ENCODE measurements around the gene RBM23. TPM values are rescaled to one million over a fixed set of nuclear protein-coding genes. Genes with fewer than 3 reads are reported as not detected.

RBM23 gene
- total RNA-seq, 1 experiment from 2014 or later = 105 TPM

DNA sequence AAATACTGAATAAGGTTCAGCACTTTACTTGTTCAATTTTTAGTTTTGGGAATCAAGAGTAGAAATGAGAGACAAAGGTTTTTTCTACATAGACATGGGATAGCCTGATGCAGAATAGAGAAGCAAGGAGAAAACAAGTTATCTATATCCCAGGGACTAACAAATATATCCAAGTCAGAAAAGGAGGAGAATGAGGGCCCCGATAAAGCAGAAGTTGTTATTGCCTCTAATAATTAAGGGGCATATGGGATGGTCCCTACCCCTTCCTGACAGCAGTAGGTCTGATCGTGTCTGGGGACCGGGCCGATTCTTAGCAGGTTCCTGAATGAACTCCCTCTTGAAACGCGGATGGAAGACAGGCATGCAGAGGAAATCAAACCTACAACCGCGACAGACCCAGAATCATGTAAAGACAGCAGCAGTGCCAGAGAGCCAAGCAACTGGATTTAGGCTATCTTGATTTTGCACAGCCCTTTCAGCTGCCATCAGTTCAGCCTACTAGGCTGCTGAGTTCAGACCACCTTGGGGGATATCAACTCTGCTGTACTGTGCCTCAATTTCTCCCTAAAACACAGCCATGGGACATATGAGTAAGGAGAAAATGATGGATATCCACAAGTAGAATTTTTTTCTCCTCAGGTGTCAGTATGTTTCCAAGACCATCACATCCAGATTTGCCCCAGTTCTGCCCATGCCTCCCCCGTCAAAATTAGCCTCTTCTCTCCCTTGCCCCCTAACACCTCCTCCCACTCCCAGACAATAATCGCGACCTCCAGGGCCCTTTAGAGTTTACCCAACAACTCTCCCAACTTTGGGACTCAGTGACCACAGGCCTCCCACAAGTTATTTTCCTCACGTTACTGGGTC lies 9.5 kb upstream of the RBM23 start:
- no peaks in the 10 kb centered on the region for H3K9me3 ChIP-seq (ENCODE audit: low read depth, low read length, poor library complexity, severe bottlenecking)
- H3K36me3 ChIP-seq (ENCODE audit: insufficient read depth, low read length, poor library complexity, severe bottlenecking) = peaks cover 37% of the 10 kb centered on the region
- no peak for DNase-seq (ENCODE audit: low spot score)
- H3K27me3 ChIP-seq (replicated peaks; ENCODE audit: insufficient read depth, low read depth, low read length, poor library complexity) = no peaks in the 10 kb centered on the region
- peak overlapping the region; percentile 87 for H3K27ac ChIP-seq (ENCODE audit: low read depth, low read length, poor library complexity, severe bottlenecking)
- intact Hi-C loops (cut with micrococcal nuclease; ENCODE audit: unreplicated experiment) = loop anchor here (5.0 kb wide), 1 partner anchor 54 kb away; the partner anchor contains the start of gene AJUBA
- TF ChIP-seq EZH2 (IDR thresholded peaks at IDR 0.05; ENCODE audit: borderline replicate concordance, low read depth, low read length, poor library complexity, severe bottlenecking) = no peak
- TF ChIP-seq, protein P1, sequence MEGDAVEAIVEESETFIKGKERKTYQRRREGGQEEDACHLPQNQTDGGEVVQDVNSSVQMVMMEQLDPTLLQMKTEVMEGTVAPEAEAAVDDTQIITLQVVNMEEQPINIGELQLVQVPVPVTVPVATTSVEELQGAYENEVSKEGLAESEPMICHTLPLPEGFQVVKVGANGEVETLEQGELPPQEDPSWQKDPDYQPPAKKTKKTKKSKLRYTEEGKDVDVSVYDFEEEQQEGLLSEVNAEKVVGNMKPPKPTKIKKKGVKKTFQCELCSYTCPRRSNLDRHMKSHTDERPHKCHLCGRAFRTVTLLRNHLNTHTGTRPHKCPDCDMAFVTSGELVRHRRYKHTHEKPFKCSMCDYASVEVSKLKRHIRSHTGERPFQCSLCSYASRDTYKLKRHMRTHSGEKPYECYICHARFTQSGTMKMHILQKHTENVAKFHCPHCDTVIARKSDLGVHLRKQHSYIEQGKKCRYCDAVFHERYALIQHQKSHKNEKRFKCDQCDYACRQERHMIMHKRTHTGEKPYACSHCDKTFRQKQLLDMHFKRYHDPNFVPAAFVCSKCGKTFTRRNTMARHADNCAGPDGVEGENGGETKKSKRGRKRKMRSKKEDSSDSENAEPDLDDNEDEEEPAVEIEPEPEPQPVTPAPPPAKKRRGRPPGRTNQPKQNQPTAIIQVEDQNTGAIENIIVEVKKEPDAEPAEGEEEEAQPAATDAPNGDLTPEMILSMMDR (conservative IDR thresholded peaks at IDR 0.05; ENCODE audit: low read depth, low read length) = no peak
- peak overlapping the region; percentile 88 for H3K4me3 ChIP-seq (ENCODE audit: low read depth, low read length, poor library complexity, severe bottlenecking)
- peaks cover 24% of the 10 kb centered on the region for H3K4me1 ChIP-seq (ENCODE audit: insufficient read depth, low read length, poor library complexity, severe bottlenecking)
- CTCF ChIA-PET = interaction anchor here (1.3 to 2.1 kb wide), 5 partner anchors 56 to 140 kb away, joined by 3 to 10 read pairs (median 6); no protein-coding TSS in a partner anchor
- POLR2A ChIA-PET (ENCODE audit: low non-redundant PET) = no interaction called here
- TSS peak; percentile 58 for BruUV-seq (replicated peaks)

DNA sequence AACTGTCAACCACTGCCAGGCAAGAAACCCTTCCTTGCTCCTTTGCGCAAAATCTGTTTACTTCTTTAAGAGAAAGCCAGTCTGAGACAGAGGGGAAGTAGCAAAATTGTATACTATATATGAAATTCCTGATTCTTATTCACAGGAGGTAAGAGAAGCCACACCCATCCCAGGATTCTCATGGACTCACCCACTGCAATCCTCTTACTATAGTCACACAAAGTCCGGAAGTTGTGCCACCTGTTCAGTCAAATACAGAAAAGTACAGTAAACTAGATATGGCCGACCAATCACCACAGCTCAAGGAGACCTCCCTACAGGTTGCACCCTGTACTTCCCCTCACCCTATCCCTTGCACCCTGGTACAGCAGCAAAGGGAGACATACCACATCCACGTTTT lies 7.4 kb upstream of the RBM23 start:
- POLR2A ChIA-PET (ENCODE audit: low non-redundant PET) = no interaction called here
- intact Hi-C loops (cut with micrococcal nuclease; ENCODE audit: unreplicated experiment) = loop anchor here (5.0 kb wide), 1 partner anchor 56 kb away; the partner anchor contains the start of gene AJUBA
- Histone ChIP-seq H3K4me1 (ENCODE audit: insufficient read depth, low read length, poor library complexity, severe bottlenecking) (peaks cover 39% of the 10 kb centered on the region), H3K36me3 (ENCODE audit: insufficient read depth, low read length, poor library complexity, severe bottlenecking) (peaks cover 54% of the 10 kb centered on the region), H3K4me3 (ENCODE audit: low read depth, low read length, poor library complexity, severe bottlenecking) (no peak overlapping the region), H3K9me3 (ENCODE audit: low read depth, low read length, poor library complexity, severe bottlenecking) (no peaks in the 10 kb centered on the region), H3K27ac (ENCODE audit: low read depth, low read length, poor library complexity, severe bottlenecking) (no peak overlapping the region), H3K27me3 (replicated peaks; ENCODE audit: insufficient read depth, low read depth, low read length, poor library complexity) (no peaks in the 10 kb centered on the region)
- no peak for DNase-seq (ENCODE audit: low spot score)
- BruUV-seq (replicated peaks) = no TSS peak
- CTCF ChIA-PET = no interaction called here
- TF ChIP-seq, protein P1 (conservative IDR thresholded peaks at IDR 0.05; ENCODE audit: low read depth, low read length) = no peak
- TF ChIP-seq EZH2 (IDR thresholded peaks at IDR 0.05; ENCODE audit: borderline replicate concordance, low read depth, low read length, poor library complexity, severe bottlenecking) = no peak

DNA sequence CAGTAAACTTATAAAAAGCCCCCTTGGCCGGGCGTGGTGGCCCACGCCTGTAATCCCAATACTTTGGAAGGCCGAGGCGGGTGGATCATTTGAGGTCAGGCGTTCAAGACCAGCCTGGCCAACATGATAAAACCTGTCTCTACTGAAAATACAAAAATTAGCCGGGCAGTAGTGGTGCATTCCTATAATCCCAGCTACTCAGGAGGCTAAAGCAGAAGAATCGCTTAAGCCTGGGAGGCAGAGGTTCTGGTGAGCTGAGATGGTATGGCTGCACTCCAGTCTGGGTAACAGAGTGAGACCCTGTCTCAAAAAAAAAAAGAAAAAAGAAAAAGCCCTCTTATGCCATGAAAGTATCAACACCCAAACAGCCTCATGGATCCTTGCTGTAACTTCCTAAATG lies 6.6 kb upstream of the RBM23 start:
- CTCF ChIA-PET = no interaction called here
- intact Hi-C loops (cut with micrococcal nuclease; ENCODE audit: unreplicated experiment) = loop anchor here (5.0 kb wide), 1 partner anchor 57 kb away; the partner anchor contains the start of gene AJUBA

More for the DNA sequence above, 6.6 kb upstream of the RBM23 start:
- H3K4me1 ChIP-seq (ENCODE audit: insufficient read depth, low read length, poor library complexity, severe bottlenecking) = peaks cover 39% of the 10 kb centered on the region
- no peaks in the 10 kb centered on the region for H3K27me3 ChIP-seq (replicated peaks; ENCODE audit: insufficient read depth, low read depth, low read length, poor library complexity)
- DNase-seq (ENCODE audit: low spot score) = no peak
- POLR2A ChIA-PET (ENCODE audit: low non-redundant PET) = no interaction called here
- H3K9me3 ChIP-seq (ENCODE audit: low read depth, low read length, poor library complexity, severe bottlenecking) = no peaks in the 10 kb centered on the region
- BruUV-seq (replicated peaks) = no TSS peak
- TF ChIP-seq, protein P1 (conservative IDR thresholded peaks at IDR 0.05; ENCODE audit: low read depth, low read length) = no peak
- TF ChIP-seq EZH2 (IDR thresholded peaks at IDR 0.05; ENCODE audit: borderline replicate concordance, low read depth, low read length, poor library complexity, severe bottlenecking) = no peak
- H3K27ac ChIP-seq (ENCODE audit: low read depth, low read length, poor library complexity, severe bottlenecking) = no peak overlapping the region
- H3K36me3 ChIP-seq (ENCODE audit: insufficient read depth, low read length, poor library complexity, severe bottlenecking) = peaks cover 62% of the 10 kb centered on the region
- no peak overlapping the region for H3K4me3 ChIP-seq (ENCODE audit: low read depth, low read length, poor library complexity, severe bottlenecking)
